GM18505 (cell line): ENCODE data around the gene FSIP1.

Experiments used
- ATAC-seq: cut with Tn5 transposase; IDR thresholded peaks from one replicate; pipeline ENCODE4 v1.9.1; 2021; ENCODE audit not compliant: unreplicated experiment
- POLR2A ChIP-seq: IDR thresholded peaks from 4 replicates; pipeline ENCODE4 v1.6.1; 2011; ENCODE audit warnings: borderline replicate concordance; ENCODE audit not compliant: insufficient read depth, insufficient read length; ENCODE audit errors: extremely low read depth

The FSIP1 gene

GRCh38 chr15:39761006-39761405, 21.6 kb downstream of the FSIP1 start:
- no peak for ATAC-seq
- TF ChIP-seq POLR2A = no peak

GRCh38 chr15:39756806-39757522, 25.7 kb downstream of the FSIP1 start:
- no peak for TF ChIP-seq POLR2A
- no peak for ATAC-seq

- TF ChIP-seq POLR2A = no peak
- no peak for ATAC-seq
Observed at GRCh38 chr15:39752991-39753390, 29.6 kb downstream of the FSIP1 start.

- no peak for ATAC-seq
- TF ChIP-seq POLR2A = no peak
Observed at GRCh38 chr15:39752246-39752645, 30.4 kb downstream of the FSIP1 start.

DNA sequence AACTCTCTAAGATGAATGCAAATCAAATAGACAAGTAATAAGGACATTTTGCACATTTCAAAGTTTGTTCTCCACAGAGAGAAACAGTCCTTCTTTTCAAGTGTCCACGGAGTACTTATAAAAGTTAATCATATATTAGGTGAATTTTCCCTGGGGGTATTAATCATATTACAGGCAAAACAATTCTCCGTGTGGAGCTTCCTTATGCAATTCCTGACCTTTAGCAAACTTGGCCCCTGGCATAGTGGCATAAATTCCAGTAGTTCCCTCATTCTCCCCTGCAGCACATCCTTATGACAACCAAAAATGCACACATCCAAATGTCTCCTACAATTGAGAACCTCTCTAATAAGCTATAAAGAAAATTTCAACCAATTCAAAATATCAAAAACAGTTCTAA, 34.4 kb downstream of the FSIP1 start:
- no peak for ATAC-seq
- no peak for TF ChIP-seq POLR2A

- no peak for ATAC-seq
- no peak for TF ChIP-seq POLR2A
Observed at GRCh38 chr15:39747326-39747725, 35.3 kb downstream of the FSIP1 start.

DNA sequence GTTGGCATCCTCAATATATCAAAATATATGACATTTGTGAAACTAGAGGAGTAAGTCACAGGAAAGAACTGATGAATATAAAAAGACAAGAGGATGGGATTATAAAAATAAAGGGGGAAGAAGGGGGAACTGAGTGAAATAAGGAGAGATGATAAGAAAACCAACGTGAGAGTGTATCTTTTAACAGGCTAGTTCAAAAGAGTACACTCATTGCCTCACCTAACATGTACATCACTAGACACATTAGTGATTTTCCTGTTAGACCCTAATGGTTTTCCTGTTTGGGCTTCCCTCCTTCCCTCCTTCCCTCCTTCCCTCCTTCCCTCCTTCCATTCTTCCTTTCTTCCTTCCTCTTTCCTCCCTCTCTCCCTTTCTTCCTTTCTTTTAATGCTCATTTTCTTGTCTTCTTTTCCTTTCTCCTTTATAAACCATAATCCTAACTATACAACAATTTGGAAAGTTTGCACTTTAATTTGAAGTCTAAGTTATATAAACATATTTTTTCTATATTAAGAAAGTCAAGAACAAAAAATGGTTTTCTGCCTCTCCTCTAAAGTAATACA, 35.8 kb downstream of the FSIP1 start:
- no peak for ATAC-seq
- TF ChIP-seq POLR2A = no peak

GRCh38 chr15:39746176-39746575, 36.5 kb downstream of the FSIP1 start:
- TF ChIP-seq POLR2A = no peak
- ATAC-seq = no peak

GRCh38 chr15:39745415-39745814, 37.2 kb downstream of the FSIP1 start:
- ATAC-seq = no peak
- no peak for TF ChIP-seq POLR2A

- no peak for ATAC-seq
- no peak for TF ChIP-seq POLR2A
Observed at GRCh38 chr15:39744334-39745103, 38.1 kb downstream of the FSIP1 start.

DNA sequence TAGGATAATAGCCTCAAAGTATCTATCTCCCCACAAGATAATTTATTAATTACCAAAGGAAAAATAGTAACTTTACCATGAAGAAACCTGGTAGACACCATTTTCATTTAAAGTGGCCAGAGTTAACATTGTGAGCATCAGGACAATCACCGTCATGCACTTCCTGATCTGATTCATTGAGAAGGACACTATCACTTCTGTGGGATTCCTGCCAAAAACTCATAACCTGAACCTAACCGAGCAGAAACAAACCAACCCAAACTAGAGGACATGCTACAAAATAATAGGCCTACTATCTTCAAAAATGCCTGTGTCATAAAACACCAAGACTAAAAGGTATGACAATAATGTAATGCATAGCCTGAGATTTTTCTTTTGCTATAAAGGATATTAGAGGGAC, 39.0 kb downstream of the FSIP1 start:
- no peak for TF ChIP-seq POLR2A
- no peak for ATAC-seq

- no peak for ATAC-seq
- no peak for TF ChIP-seq POLR2A
Observed at GRCh38 chr15:39741258-39741657, 41.4 kb downstream of the FSIP1 start.

DNA sequence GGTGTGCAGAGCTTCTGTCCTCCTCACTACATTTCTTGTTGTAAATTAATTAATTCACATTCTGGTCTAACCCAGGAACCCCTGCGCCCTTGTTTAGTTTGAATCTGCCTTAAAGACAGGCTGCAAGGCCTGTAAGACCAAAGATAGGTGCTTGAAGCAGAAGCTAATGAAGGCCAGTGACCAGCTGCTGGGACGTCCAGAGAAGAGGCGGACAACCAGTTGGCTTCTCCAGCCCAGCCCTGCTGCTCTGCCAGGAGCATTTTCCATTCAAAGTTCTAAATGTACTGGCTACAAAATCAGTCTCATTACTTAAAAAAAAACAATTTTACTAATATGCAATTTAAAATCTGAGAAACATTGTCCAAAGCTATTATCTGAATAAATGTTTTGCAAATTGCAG, 43.6 kb downstream of the FSIP1 start:
- no peak for ATAC-seq

DNA sequence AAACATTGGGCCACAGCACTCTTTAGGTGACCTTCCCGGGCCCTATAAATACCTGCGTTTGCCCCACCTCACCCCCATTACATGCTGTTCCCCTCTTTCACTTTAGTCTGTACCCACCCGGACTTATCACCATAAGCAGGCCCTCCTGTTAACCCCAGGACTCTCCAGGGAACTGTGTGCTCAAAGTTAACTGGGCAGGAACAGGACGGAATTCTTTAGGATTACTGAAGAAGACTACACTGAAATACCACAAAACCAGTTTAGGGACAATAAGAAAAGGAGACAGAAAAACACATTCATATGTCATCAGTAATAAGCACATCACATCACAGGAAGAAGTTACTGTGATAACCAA, 45.5 kb downstream of the FSIP1 start:
- TF ChIP-seq POLR2A = no peak
- ATAC-seq = no peak

More for the DNA sequence above, 43.6 kb downstream of the FSIP1 start:
- TF ChIP-seq POLR2A = no peak
